GM19438 (cell line): ENCODE results near the gene AURKAIP1.

ENCODE experiments used
- ATAC-seq: cut with Tn5 transposase; IDR thresholded peaks from one replicate; pipeline ENCODE4 v1.9.1; 2021; ENCODE audit warnings: low read depth; ENCODE audit not compliant: unreplicated experiment

Gene AURKAIP1

GRCh38 chr1:1348420-1349255 lies 26.4 kb downstream of the AURKAIP1 start:
- ATAC-seq: no peak

GRCh38 chr1:1347663-1348419 lies 27.2 kb downstream of the AURKAIP1 start:
- ATAC-seq: no peak

GRCh38 chr1:1347026-1347595 lies 27.9 kb downstream of the AURKAIP1 start:
- no peak for ATAC-seq

- ATAC-seq: no peak
Measured at GRCh38 chr1:1346501-1346890, 28.5 kb downstream of the AURKAIP1 start.

- ATAC-seq: no peak
Measured at GRCh38 chr1:1345860-1346500, 29.0 kb downstream of the AURKAIP1 start.

GRCh38 chr1:1345384-1345783 lies 29.6 kb downstream of the AURKAIP1 start:
- ATAC-seq: no peak

GRCh38 chr1:1344655-1345361 lies 30.2 kb downstream of the AURKAIP1 start:
- no peak for ATAC-seq

GRCh38 chr1:1343811-1344421 lies 31.1 kb downstream of the AURKAIP1 start:
- ATAC-seq: no peak

- no peak for ATAC-seq
Measured at GRCh38 chr1:1342584-1343115, 32.4 kb downstream of the AURKAIP1 start.

GRCh38 chr1:1342061-1342562 lies 32.9 kb downstream of the AURKAIP1 start:
- no peak for ATAC-seq

GRCh38 chr1:1341549-1342021 lies 33.4 kb downstream of the AURKAIP1 start:
- no peak for ATAC-seq

- no peak for ATAC-seq
Measured at GRCh38 chr1:1340791-1341548, 34.0 kb downstream of the AURKAIP1 start.

GRCh38 chr1:1340185-1340584 lies 34.8 kb downstream of the AURKAIP1 start:
- no peak for ATAC-seq

GRCh38 chr1:1338278-1338677 lies 36.7 kb downstream of the AURKAIP1 start:
- no peak for ATAC-seq

GRCh38 chr1:1337793-1338147 lies 37.2 kb downstream of the AURKAIP1 start:
- no peak for ATAC-seq

- ATAC-seq: no peak
Measured at GRCh38 chr1:1336931-1337792, 37.8 kb downstream of the AURKAIP1 start.

GRCh38 chr1:1336446-1336845 lies 38.6 kb downstream of the AURKAIP1 start:
- ATAC-seq: no peak

GRCh38 chr1:1335792-1336248 lies 39.2 kb downstream of the AURKAIP1 start:
- ATAC-seq: no peak
